Raji (cell line): ENCODE data around the gene RTTN.

Experiments used
- POLR2A ChIP-seq: IDR thresholded peaks from 2 replicates; pipeline ENCODE4 v1.6.1; 2011; ENCODE audit warnings: low read depth, low read length, control low read depth; ENCODE audit not compliant: insufficient read depth

The RTTN gene

GRCh38 chr18:70039186-70039585, 166.3 kb downstream of the RTTN start:
- TF ChIP-seq POLR2A = no peak

GRCh38 chr18:70037431-70038061, 167.9 kb downstream of the RTTN start:
- no peak for TF ChIP-seq POLR2A

GRCh38 chr18:70036771-70037347, 168.6 kb downstream of the RTTN start:
- no peak for TF ChIP-seq POLR2A

GRCh38 chr18:70036168-70036567, 169.3 kb downstream of the RTTN start:
- no peak for TF ChIP-seq POLR2A

GRCh38 chr18:70031221-70031620, 174.3 kb downstream of the RTTN start:
- no peak for TF ChIP-seq POLR2A

GRCh38 chr18:70030728-70031127, 174.8 kb downstream of the RTTN start:
- no peak for TF ChIP-seq POLR2A

GRCh38 chr18:70029163-70029562, 176.3 kb downstream of the RTTN start:
- no peak for TF ChIP-seq POLR2A

GRCh38 chr18:70028734-70029133, 176.8 kb downstream of the RTTN start:
- no peak for TF ChIP-seq POLR2A

- TF ChIP-seq POLR2A = no peak
Measured at GRCh38 chr18:70028084-70028483, 177.4 kb downstream of the RTTN start.

- no peak for TF ChIP-seq POLR2A
Measured at GRCh38 chr18:70025580-70025979, 179.9 kb downstream of the RTTN start.

GRCh38 chr18:70024829-70025228, 180.7 kb downstream of the RTTN start:
- TF ChIP-seq POLR2A = no peak

GRCh38 chr18:70024093-70024492, 181.4 kb downstream of the RTTN start:
- no peak for TF ChIP-seq POLR2A

- TF ChIP-seq POLR2A = no peak
Measured at GRCh38 chr18:70022636-70023035, 182.9 kb downstream of the RTTN start.

GRCh38 chr18:70021498-70021897, 184.0 kb downstream of the RTTN start:
- no peak for TF ChIP-seq POLR2A

GRCh38 chr18:70021043-70021442, 184.4 kb downstream of the RTTN start:
- TF ChIP-seq POLR2A = no peak

- TF ChIP-seq POLR2A = no peak
Measured at GRCh38 chr18:70019991-70020390, 185.5 kb downstream of the RTTN start.

- TF ChIP-seq POLR2A = no peak
Measured at GRCh38 chr18:70019136-70019535, 186.4 kb downstream of the RTTN start.
